ENCODE data around the gene CGB2.
"Not testable (repeated sequence)": the region's sequence is repeated elsewhere in the genome, so short reads cannot be mapped to it uniquely, and the experiment has no call there.

CGB2 gene

GRCh38 chr19:49038111-49038510 lies 6.4 kb downstream of the CGB2 start:
- not testable (repeated sequence) for DNase-seq (ENCODE audit: low spot score)

- DNase-seq (ENCODE audit: low spot score), result not testable (repeated sequence)
Measured at GRCh38 chr19:49038557-49039276, 7.0 kb downstream of the CGB2 start.

GRCh38 chr19:49039736-49040135 lies 8.0 kb downstream of the CGB2 start:
- DNase-seq (ENCODE audit: low spot score), result not testable (repeated sequence)

- DNase-seq (ENCODE audit: low spot score), result no peak
Measured at GRCh38 chr19:49042177-49042576, 10.5 kb downstream of the CGB2 start.

- DNase-seq (ENCODE audit: low spot score), result not testable (repeated sequence)
Measured at GRCh38 chr19:49042666-49043065, 11.0 kb downstream of the CGB2 start.

- DNase-seq (ENCODE audit: low spot score), result not testable (repeated sequence)
Measured at GRCh38 chr19:49043548-49043947, 11.9 kb downstream of the CGB2 start, which contains the start of gene CGB5. TSS of gene CGB5 (plus strand) at chr19:49043848. CDS start at chr19:49044210, 362 bp downstream.

GRCh38 chr19:49049011-49049410 lies 17.3 kb downstream of the CGB2 start, which contains the start of gene CGB8:
TSS of gene CGB8 (minus strand) at chr19:49049111. CDS start at chr19:49048739, 372 bp downstream.
- not testable (repeated sequence) for DNase-seq (ENCODE audit: low spot score)

GRCh38 chr19:49049834-49050233 lies 18.1 kb downstream of the CGB2 start:
- not testable (repeated sequence) for DNase-seq (ENCODE audit: low spot score)

GRCh38 chr19:49050376-49051033 lies 18.8 kb downstream of the CGB2 start:
- not testable (repeated sequence) for DNase-seq (ENCODE audit: low spot score)

- peak; percentile 30 for DNase-seq (ENCODE audit: low spot score)
Measured at GRCh38 chr19:49056101-49056901, 24.6 kb downstream of the CGB2 start.

- DNase-seq (ENCODE audit: low spot score), result not testable (repeated sequence)
Measured at GRCh38 chr19:49056902-49057596, 25.4 kb downstream of the CGB2 start.

GRCh38 chr19:49057636-49058234 lies 26.0 kb downstream of the CGB2 start, which contains the start of gene CGB7:
TSS of gene CGB7 (minus strand) at chr19:49057749. CDS start at chr19:49055375, 2,374 bp downstream.
- no peak for DNase-seq (ENCODE audit: low spot score)

- no peak for DNase-seq (ENCODE audit: low spot score)
Measured at GRCh38 chr19:49058562-49058961, 26.9 kb downstream of the CGB2 start.

- no peak for DNase-seq (ENCODE audit: low spot score)
Measured at GRCh38 chr19:49059053-49059452, 27.4 kb downstream of the CGB2 start.

GRCh38 chr19:49061000-49061399 lies 29.3 kb downstream of the CGB2 start:
- DNase-seq (ENCODE audit: low spot score), result no peak

- no peak for DNase-seq (ENCODE audit: low spot score)
Measured at GRCh38 chr19:49061445-49061844, 29.8 kb downstream of the CGB2 start.

- DNase-seq (ENCODE audit: low spot score), result no peak
Measured at GRCh38 chr19:49064029-49064629, 32.4 kb downstream of the CGB2 start.

GRCh38 chr19:49064768-49065611 lies 33.3 kb downstream of the CGB2 start, which contains the start of gene NTF4:
TSS of gene NTF4 (minus strand) at chr19:49064818. CDS start at chr19:49061997, 2,821 bp downstream.
- no peak for DNase-seq (ENCODE audit: low spot score)

- no peak for DNase-seq (ENCODE audit: low spot score)
Measured at GRCh38 chr19:49065905-49066512, 34.3 kb downstream of the CGB2 start.
